22Rv1 (cell line): ENCODE measurements around the gene LRMDA.

Source experiments
- ZFX ChIP-seq: fragments of 450-650 bp; IDR thresholded peaks from 2 replicates; pipeline ENCODE4 v1.6.1; 2017; ENCODE audit warnings: antibody characterized with exemption, borderline replicate concordance
- TF ChIP-seq, protein P1 (sequence below): fragments of 450-650 bp; IDR thresholded peaks from 2 replicates; pipeline ENCODE4 v1.5.1; 2017; ENCODE audit warnings: mild to moderate bottlenecking

DNA sequence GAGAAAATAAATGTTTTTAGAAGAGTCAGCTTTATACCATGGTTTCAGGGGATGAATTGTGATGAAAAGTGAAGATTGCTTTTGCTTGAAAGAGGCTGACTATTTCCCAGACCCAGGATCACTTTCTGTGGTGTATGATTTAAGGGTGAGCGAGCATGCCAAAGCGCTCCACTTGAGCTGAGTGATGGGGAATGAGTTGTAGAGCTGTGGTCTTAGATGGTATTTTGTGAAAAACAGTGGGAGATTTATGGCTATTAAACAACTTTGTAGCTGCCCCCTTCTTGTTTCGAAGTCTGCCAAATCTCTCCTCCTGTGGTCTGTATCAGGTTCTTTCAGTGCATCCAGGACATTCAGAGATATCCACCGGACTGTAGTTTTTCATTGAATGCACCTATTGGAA lies 888.2 kb downstream of the LRMDA start:
- TF ChIP-seq, protein P1, sequence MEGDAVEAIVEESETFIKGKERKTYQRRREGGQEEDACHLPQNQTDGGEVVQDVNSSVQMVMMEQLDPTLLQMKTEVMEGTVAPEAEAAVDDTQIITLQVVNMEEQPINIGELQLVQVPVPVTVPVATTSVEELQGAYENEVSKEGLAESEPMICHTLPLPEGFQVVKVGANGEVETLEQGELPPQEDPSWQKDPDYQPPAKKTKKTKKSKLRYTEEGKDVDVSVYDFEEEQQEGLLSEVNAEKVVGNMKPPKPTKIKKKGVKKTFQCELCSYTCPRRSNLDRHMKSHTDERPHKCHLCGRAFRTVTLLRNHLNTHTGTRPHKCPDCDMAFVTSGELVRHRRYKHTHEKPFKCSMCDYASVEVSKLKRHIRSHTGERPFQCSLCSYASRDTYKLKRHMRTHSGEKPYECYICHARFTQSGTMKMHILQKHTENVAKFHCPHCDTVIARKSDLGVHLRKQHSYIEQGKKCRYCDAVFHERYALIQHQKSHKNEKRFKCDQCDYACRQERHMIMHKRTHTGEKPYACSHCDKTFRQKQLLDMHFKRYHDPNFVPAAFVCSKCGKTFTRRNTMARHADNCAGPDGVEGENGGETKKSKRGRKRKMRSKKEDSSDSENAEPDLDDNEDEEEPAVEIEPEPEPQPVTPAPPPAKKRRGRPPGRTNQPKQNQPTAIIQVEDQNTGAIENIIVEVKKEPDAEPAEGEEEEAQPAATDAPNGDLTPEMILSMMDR, result no peak
- no peak for TF ChIP-seq ZFX
